ENCODE measurements around the gene MICA. TPM values are rescaled to one million over a fixed set of nuclear protein-coding genes. Genes with fewer than 3 reads are reported as not detected.
"Not testable (repeated sequence)": the region's sequence is repeated elsewhere in the genome, so short reads cannot be mapped to it uniquely, and the experiment has no call there.

Gene MICA
- total RNA-seq, 4 donors from 2014 or later, result 15.9 to 28.3 (median 23.7) TPM

DNA sequence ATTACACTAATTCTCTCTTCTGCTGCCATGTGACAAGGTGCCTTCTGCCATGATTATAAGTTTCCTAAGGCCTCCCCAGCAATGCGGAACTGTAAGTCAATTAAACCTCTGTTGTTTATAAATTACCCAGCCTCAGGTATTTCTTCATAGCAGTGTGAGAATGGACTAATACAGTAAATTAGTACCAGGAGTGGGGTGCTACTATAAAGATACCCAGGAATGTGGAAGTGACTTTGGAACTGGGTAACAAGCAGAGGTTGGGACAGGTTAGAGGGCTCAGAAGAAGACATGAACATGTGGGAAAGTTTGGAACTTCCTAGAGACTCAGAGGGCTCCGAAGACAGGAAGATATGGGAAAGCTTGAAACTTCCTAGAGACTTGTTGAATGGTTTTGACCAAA lies 34.8 kb downstream of the MICA start:
- H3K9me3 ChIP-seq, result no peaks in the 10 kb centered on the region
- H3K36me3 ChIP-seq, result no peaks in the 10 kb centered on the region
- H3K4me3 ChIP-seq, result no peak overlapping the region
- no peak overlapping the region for H3K27ac ChIP-seq
- peaks cover 0 to 4% of the 10 kb centered on the region in 2 donors for H3K27me3 ChIP-seq
- TF ChIP-seq, protein P1, sequence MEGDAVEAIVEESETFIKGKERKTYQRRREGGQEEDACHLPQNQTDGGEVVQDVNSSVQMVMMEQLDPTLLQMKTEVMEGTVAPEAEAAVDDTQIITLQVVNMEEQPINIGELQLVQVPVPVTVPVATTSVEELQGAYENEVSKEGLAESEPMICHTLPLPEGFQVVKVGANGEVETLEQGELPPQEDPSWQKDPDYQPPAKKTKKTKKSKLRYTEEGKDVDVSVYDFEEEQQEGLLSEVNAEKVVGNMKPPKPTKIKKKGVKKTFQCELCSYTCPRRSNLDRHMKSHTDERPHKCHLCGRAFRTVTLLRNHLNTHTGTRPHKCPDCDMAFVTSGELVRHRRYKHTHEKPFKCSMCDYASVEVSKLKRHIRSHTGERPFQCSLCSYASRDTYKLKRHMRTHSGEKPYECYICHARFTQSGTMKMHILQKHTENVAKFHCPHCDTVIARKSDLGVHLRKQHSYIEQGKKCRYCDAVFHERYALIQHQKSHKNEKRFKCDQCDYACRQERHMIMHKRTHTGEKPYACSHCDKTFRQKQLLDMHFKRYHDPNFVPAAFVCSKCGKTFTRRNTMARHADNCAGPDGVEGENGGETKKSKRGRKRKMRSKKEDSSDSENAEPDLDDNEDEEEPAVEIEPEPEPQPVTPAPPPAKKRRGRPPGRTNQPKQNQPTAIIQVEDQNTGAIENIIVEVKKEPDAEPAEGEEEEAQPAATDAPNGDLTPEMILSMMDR (IDR thresholded peaks at IDR 0.05), result no peak
- TF ChIP-seq POLR2A (IDR thresholded peaks at IDR 0.05) (no peak), EP300 (IDR thresholded peaks at IDR 0.05) (no peak)
- 77 to 93% methylated on average over 2 of the region's 2 CpGs for WGBS, 2 donors
- peaks cover 0 to 9% (median 0%) of the 10 kb centered on the region in 4 donors for H3K4me1 ChIP-seq
- no peak for DNase-seq (ENCODE audit: low spot score in 2 of 2)

DNA sequence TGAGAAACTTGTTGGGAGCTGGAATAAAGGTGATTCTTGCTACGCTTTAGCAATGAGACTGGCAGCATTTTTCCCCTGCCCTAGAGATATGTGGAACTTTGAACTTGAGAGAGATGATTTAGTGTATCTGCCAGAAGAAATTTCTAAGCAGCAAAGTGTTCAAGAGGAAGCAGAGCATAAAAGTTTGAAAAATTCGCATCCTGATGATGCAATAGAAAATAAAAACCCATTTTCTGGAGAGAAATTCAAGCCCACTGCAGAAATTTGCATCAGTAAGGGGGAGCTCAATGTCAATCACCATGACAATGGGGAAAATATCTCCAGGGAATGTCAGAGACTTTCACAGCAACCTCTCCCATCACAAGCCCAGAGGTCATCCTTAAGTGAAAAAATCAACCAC lies 35.3 kb downstream of the MICA start:
- 66 to 78% methylated on average over 2 of the region's 2 CpGs for whole genome bisulfite sequencing, 2 donors
- Histone ChIP-seq H3K9me3 (no peaks in the 10 kb centered on the region), H3K36me3 (no peaks in the 10 kb centered on the region), H3K4me1 (peaks cover 0 to 9% (median 0%) of the 10 kb centered on the region in 4 donors), H3K27me3 (peaks cover 0 to 4% of the 10 kb centered on the region in 2 donors), H3K27ac (no peak overlapping the region), H3K4me3 (no peak overlapping the region)
- TF ChIP-seq POLR2A (IDR thresholded peaks at IDR 0.05) (no peak), EP300 (IDR thresholded peaks at IDR 0.05) (no peak)
- TF ChIP-seq, protein P1 (IDR thresholded peaks at IDR 0.05), result no peak
- no peak for DNase-seq (ENCODE audit: low spot score in 2 of 2)

- H3K36me3 ChIP-seq, result no peaks in the 10 kb centered on the region
- peaks cover 0 to 4% of the 10 kb centered on the region in 2 donors for H3K27me3 ChIP-seq
- peaks cover 0 to 9% (median 0%) of the 10 kb centered on the region in 4 donors for H3K4me1 ChIP-seq
- no peaks in the 10 kb centered on the region for H3K9me3 ChIP-seq
- 13 to 18% methylated on average over 22 to 28 of the region's 28 CpGs for WGBS, 2 donors
- peak overlapping the region in 1 of 4 donors; percentile 32 for H3K4me3 ChIP-seq
- no peak overlapping the region for H3K27ac ChIP-seq
- peak; percentile 82 to 93 for DNase-seq (ENCODE audit: low spot score in 2 of 2)
- TF ChIP-seq POLR2A (IDR thresholded peaks at IDR 0.05) (no peak), EP300 (IDR thresholded peaks at IDR 0.05) (no peak)
- TF ChIP-seq, protein P1 (IDR thresholded peaks at IDR 0.05), result peak; percentile 64 to 87 (median 85)
These were observed 38.2 kb downstream of the MICA start for GRCh38 chr6:31441365-31442267.

DNA sequence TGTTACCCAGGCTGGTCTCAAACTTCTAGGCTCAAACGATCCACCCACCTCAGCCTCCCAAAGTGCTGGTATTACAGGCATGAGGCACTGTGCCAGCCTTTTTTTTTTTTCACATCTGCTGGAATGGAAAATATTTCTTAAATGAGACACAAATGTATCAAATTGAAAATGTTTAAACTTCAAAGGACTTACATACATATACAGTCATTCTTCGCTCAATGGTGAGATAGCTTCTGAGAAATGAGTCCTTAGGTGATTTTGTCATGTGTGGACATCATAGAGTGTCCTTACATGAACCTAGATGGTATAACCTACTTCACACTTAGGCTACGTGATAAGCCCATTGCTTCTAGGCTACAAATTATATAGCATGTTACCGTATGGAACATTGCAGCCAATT lies 43.1 kb downstream of the MICA start:
- H3K4me3 ChIP-seq, result no peak overlapping the region
- H3K36me3 ChIP-seq, result no peaks in the 10 kb centered on the region
- no peak for TF ChIP-seq POLR2A (IDR thresholded peaks at IDR 0.05)
- TF ChIP-seq, protein P1 (IDR thresholded peaks at IDR 0.05), result no peak
- H3K27ac ChIP-seq, result no peak overlapping the region
- 76 to 80% methylated on average over 4 of the region's 4 CpGs for WGBS, 2 donors
- H3K4me1 ChIP-seq, result peaks cover 0 to 4% (median 0%) of the 10 kb centered on the region in 4 donors
- peaks cover 0 to 3% (median 0%) of the 10 kb centered on the region in 4 donors for H3K9me3 ChIP-seq
- H3K27me3 ChIP-seq, result no peaks in the 10 kb centered on the region
- no peak for DNase-seq (ENCODE audit: low spot score in 2 of 2)

GRCh38 chr6:31446999-31447789 lies 43.8 kb downstream of the MICA start:
- WGBS, 2 donors, result 69 to 72% methylated on average over 4 of the region's 6 CpGs
- H3K36me3 ChIP-seq; H3K4me3 ChIP-seq; H3K27me3 ChIP-seq; H3K27ac ChIP-seq; DNase-seq (ENCODE audit: low spot score in 2 of 2); H3K4me1 ChIP-seq; H3K9me3 ChIP-seq: not testable (repeated sequence)

All from tibial nerve (tissue), 4 donors.